Measurements from ENCODE around the gene WNT9A.

Gene WNT9A

DNA sequence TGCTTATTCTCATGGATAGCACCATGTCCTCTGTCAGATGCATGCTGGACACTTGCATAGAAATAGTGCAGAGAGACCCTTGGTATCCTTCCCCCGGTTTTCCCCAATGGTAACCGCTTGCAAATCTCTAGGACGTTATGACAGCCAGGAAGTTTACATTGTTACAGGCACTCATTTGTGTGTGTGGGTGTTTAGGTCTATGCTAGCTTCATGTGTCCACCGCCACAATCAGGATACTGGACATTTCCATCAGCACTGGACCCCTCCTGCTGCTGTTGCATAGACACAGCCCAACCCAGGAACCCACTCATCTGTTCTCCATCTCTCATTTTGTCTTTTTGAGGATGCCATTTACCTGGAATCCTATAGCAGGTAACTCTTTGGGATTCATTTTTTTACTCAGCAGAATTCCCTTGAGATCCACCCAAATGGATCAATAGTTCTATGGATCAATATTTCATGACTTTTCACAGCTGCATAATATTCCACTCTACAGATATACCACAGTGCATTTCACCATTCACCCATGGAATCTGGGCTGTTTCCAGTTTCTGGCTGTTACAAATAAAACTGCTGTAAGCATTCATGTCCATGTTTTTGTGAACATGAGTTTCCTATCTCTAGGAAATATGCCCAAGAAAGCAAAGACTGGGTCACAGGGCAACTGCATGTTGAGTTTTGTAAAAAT lies 6.6 kb upstream of the WNT9A start:
- DNase-seq (ENCODE audit: low read depth in 2 of 2), result no peak

DNA sequence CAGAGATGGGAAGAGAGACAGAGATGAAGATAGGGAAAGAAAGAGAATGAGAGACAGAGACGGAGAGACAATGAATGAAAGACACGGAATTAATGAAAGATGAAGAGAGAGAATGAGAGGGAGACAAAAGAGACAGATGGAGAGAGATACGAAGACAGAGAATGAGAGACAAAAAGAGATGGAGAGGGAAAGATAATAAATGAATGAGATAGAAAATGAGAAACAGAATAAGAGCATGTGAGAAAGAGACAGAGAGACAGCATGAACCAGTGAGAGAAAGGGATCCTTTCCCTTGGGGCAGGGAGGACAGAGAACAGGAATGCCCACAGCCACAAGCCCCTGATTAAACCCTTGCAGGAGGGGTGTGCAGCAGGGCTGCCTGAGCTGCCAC lies 5.3 kb upstream of the WNT9A start:
- DNase-seq (ENCODE audit: low read depth in 2 of 2), result no peak

DNA sequence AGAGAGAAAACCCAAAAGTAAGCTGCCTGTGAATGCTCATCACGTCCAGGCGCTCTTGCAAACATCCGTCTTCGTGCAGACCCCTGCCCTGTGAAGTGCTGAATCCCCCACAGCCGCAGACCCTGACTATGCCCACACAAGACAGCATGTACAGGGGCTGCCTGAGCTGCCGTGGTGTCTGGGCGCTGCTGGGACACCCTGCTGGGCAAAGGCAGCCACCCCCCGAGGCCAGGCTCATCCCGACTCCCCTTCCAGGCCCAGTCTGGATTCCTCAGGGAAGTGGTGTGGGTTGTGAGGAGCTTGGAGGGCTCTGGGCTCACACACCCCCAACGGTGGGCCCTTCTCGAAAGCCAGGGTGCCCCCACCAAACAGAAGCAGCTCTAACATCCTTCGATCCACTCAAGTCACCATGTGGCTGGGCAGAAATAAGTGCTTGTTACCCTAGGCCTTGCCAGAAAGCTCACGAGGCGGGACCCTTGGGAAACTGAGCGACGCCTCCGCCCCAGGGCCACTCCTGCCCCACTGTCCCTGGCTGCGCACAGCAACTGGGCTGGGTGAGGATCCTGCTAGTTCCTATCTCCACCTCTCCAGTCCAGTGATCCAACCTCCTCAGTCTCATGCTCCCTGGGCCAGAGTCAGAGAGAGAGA lies 4.8 kb upstream of the WNT9A start:
- no peak for DNase-seq (ENCODE audit: low read depth in 2 of 2)

DNA sequence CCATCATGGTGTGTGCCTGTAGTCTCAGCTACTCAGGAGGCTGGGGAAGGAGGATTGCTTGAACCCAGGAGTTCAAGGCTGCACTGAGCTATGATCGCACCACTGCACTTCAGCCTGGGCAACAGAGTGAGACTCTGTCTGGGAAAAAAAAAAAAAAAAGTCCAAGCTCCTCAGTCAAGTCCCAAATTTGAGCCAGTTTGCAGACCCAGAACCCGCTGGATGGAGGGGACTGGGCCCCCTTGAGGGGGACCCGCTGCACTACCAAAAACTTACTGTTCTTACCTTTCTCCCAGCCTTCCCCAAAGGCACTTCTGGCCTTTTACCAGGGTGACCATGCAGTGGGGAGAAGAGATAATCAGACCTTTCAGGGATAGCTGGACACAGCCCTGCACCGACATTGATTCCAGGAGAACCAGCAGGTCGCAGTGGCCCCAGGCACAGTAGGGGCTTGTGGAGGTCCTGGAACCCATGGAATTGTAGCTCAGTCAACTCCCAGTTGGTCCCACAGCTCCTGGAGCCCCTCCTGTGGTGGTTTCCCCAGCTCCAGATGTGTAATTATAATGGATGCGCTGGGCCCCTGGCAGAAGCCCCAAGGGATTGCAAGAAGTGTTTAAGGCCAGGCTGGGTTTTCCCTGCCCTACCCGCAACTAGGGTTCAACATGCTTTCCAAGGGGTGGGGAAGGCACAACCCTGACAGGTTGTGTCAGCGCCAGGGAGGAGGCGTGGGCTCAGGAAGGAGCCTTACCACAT lies 4.1 kb upstream of the WNT9A start:
- no peak for DNase-seq (ENCODE audit: low read depth in 2 of 2)

DNA sequence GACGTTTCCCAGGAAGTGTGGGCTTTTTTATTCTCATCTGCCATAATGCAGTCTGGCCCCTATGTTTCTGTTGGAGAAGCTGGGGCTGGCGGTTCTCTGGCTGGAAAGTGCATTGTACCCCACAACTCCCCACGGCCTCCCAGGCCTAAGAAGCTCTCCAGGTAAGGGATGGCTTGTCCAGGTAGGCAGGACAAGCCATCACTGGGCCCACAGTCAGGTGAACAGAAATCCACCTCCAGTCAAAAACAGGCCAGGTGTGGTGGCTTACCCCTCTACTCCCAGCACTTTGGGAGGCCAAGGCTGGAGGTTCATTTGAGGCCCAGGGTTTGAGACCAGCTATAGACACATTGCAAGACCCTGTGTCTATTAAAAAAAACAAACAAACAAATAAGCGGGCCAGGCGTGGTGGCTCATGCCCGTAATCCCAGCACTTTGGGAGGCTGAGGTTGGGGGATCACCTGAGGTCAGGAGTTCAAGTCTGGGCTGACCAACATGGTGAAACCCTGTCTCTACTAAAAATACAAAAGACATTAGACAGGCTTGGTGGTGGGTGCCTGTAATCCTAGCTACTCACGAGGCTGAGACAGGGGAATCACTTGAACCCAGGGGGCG lies 3.1 kb upstream of the WNT9A start:
- DNase-seq (ENCODE audit: low read depth in 2 of 2), result no peak

DNA sequence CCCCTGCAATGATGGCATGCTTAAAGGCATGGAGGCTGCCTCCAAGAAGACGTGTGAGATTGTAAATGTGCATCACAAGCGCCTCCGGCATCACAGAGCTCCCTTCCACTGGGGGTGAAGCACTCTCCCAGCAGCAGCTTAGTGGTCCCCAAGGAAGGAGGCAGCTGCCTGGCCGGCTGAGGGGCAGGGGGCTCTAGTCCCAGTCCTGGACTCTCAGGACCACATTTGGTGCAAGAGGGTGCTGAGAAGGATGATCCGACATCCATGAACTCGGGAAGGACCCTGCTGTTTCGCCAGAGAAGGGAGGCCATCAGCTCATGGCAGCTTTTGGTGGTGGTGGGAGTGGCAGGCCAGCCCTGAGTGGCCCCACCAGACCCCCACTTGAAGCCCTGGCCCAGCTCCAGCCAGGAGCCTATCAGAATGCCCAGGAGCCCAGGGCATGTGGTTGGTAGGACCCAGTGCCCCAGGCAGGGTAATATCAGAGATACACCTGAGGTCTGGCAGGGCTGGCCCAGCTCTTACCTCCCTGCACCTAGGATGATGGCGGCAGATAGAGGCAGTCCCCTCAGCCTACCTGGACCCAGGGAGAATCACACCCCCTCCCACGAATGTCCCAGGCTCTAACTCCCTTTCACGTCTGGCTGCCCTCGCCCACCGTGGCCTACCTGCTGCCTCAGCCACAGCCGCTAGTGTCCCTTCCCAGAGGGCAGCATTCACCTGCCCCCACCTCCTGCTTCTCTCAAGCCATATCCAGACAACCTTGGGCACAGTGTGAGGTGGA lies 2.4 kb upstream of the WNT9A start:
- no peak for DNase-seq (ENCODE audit: low read depth in 2 of 2)

DNA sequence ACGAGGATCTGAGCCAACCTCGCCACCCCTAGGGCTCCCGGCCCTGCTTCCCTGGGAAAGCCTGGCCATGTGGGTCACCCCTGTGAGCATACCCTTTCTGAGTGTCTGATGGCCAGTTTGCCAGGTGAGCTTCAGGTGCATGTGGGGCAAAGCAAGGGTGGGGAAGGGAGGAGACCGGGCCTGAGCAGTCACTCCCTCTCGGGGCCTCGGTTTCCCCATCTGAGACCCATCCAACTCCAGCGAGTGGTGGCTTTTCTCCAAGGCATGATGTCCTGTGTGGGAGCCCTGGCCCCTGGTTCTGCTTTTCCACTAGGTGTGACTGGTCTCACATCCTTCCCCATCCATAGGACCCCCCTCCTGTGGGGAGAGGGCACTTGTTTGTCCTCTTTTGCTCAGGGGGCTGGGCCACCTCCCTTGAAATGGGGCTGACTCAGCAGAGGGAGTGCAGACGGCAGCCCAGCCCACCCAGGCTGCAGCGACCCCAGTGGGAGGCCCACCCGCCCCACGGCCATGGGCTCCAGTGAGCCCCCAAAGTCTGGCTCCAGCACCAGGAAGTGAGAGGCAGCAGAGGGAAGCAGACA lies 1.7 kb upstream of the WNT9A start:
- DNase-seq (ENCODE audit: low read depth in 2 of 2), result no peak

DNA sequence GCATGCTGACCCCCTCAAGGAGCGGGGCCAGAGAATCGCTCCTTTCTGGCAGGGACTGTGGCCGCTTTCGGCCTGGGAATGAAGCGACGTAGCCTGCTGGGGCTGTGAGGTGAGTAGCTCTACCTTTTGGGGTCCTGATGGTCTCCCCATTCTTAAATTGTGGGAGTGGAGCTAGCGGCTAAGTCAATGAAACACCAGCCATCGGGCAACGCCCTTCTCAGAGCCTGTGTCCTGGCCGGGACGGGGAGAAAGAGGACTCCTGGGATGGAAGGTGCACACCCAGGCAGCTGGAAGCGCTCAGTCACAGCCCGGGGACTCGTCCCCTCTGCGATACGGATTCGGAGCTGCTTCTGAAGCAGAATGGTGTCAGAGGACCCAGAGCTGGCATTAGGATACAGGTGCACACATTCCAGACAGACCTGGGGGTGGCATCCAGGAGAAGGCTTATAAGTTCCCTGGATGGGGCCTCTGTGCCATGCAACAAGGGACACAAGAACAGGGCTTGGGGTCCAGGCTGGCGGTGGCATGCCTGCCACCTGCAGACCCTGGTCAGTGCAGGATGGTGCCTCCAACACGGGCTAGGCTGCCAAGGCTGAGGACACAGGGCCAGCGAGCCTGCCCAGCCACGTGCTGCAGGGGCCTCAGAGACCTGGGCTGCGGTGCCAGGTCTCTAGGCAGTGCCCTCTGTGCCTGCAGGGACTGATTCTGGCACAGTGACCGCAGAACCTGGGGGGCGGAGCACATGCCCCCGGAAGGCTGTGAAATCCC lies 945 bp upstream of the WNT9A start:
- DNase-seq (ENCODE audit: low read depth in 2 of 2), result no peak

DNA sequence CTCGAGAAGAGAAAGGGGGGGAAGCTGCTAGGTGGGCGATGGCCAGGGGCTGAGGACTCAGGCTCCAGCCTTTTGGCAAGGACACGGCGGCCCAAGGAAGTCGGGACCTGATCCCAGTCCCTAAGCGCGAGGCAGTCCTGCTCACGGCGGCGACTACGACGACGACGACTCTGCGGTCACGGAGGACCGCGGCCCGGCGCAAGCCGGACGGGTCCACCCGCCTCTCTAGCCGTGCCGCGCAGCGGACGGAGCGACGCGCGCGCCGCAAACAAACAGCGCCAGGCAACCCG lies 401 bp downstream of the WNT9A start:
- DNase-seq (ENCODE audit: low read depth in 2 of 2), result no peak

DNA sequence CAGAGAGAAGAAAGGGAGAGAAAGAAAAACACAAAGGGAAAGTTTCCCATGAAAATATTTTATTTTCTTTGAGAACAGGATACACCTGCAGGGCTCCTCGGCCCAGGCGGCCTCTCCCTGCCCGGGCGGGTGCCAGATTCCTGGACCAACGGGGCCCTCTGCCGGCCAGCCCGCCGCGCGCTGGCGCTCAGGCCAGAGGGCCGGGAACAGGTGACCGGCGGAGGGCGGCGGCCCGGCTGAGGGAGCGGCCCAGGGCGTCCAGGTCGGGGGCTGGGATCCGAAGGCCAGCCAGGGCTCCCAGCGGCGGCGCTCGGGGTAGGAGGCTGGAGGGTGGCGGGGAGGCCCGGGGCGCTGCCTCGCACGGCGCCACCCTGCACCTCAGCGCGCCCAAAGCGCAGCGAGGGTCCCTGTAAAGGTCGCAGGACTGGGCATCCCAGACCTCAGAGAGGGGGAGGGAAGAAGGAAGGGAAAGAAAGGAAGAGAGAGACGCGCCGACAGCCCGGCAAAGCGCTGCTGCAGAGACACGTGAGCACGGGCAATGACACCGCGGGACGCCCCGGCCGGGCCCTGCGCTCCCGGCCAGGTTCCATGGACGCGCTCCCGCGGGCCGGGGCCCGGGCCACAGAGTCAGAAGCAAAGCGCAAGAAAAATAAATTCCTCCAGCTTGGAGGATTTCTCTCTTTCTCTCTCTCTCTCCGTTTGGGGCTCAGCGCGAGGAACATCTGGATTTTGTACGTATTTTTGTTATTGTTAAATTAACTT lies 927 bp downstream of the WNT9A start:
- no peak for DNase-seq (ENCODE audit: low read depth in 2 of 2)

DNA sequence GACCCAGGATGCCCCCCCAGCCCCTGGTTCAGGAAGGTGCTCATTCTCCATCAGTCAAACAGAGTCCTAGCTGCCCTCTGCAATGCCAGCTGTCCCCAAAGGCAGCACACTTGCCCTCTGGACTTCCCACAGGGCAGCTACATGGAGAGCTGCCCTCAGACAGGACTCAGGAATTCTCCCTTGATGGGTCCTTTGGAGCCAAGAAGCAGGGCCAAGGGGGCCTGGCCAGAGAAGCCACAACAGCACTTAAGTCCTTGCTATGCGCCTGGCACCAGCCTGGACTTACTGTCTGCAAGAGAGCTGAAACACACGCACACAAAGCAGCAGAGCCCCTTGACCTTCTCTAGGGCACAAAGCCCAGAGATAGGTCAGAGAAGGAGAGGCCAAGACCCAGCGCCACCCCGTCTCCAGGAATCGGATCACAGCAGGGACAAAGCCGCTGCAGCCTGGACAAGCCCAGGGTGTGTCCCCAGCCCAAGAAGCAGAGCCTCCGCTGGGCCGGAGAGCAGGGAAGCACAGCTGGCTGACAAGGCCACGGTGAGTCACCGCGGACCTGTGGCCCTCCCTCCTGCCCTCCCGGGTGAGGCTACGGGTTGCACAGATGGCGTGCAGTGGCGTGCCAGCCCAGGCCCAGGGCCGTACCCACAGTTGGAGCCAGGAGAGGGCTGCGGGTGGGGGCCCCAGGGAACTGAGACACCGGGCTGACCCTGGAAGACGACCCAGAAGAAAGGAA lies 1.7 kb downstream of the WNT9A start:
- DNase-seq (ENCODE audit: low read depth in 2 of 2), result no peak

DNA sequence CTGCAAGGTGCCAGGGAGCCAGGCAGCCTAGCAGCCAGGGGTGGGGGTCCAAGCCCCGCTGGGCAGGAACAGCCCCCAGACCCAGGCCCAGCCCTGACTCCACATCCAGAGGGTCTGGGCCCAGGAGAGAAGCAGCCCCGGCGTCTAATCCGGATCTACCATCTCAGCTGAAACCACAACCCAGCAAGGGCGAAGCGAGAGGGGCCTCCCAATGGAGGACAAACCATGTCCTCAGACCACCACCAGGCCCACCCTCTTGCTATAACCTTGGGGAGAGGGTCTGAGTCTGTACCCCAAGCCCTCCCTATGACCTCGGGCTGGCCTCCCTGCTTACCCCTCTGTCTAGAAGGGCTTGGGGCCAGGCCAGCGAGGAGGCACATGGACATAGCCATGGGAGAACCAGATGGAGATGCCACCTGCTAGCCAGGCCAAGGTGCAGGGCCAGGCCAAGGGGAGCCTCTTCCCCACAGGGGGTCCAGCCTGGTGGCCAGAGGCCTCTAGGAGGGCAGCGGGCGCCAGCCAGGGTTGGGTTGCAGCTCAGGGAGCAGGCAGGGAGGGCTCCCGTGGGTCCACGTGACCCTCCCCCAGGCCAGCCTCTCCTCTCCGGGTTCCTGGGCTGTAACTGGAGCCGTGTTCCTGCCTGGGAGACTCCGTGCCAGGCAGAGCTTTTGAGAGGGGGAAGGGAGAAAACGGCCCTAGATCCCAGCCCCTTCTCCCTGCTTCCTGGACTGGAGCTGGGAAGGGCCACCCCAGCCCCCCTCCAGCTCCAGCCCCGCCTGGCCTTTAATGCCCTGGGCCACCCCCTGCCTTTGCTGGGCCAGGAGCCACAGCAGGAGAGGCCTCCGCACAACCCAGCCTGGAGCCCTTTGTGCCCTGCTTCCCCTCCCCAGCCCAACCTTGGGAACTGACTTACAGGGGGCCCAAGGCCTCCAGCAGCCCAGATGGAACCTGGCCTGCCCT lies 2.5 kb downstream of the WNT9A start:
- no peak for DNase-seq (ENCODE audit: low read depth in 2 of 2)

DNA sequence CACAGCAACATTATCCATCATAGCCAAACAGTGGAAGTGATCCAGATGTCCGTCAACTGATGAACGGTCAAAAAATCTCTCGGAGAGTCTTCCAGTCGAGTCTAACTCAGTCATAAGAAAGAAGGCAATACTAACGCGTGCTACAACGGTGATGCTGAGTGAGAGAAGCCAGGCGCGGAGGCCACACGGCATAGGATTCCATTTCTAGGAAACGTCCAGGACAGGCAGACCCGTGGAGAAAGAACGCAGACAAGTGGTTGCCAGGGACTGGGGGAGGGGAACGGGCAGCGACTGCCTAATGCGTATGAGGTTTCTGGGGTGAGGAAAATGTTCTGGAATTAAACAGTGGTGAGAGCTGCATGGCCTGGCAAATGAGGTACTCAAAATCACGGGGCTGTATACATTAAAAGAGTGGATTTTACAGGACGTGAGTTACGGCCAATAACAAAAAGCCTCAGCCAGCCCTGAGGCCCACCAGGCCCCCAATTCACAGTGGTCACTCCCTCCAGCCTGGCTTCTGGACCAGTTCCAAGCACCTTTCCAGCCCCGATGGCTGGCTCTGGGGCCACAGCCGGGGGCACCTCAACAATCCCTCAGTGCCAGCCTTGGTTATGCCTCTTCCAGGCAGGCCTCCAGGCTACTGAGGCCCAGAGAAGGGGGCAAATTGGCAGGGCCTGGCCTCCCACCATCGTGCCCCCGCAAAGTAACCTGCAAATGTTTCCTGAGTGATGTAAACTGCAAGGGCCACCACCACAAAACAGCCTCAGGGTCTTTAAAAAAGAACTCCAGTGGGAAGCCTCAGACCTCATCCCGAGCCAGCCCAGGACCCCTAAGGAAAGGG lies 3.4 kb downstream of the WNT9A start:
- no peak for DNase-seq (ENCODE audit: low read depth in 2 of 2)

DNA sequence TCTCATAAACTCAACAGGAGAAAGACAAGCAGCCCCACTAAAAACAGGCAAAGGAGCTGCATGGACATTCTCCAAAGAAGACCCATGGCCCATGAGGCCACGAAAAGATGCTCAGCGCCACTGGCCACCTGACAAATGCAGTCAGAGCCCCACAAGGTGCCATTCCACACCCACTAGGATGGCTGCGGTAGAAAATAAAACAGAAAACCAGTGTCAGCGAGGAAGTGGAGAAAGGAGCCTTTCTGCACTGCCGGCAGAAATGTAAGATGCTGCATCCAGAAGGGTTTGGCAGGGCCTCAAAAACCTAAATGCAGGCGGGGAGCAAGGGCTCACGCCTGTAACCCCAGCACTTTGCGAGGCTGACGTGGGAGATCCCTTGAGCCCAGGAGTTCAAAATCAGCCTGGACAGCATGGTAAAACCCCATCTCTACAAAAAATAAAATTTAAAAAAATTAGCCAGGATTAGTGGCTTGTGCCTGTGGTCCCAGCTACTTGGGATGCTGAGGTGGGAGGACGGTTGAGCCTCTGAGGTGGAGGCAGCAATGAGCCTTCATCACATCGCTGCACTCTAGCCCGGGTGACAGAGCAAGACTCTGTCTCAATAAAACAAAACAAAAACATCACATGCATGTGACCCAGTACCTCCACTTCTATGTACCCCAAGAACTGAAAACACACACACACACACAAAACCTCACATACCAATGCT lies 4.2 kb downstream of the WNT9A start:
- no peak for DNase-seq (ENCODE audit: low read depth in 2 of 2)

DNA sequence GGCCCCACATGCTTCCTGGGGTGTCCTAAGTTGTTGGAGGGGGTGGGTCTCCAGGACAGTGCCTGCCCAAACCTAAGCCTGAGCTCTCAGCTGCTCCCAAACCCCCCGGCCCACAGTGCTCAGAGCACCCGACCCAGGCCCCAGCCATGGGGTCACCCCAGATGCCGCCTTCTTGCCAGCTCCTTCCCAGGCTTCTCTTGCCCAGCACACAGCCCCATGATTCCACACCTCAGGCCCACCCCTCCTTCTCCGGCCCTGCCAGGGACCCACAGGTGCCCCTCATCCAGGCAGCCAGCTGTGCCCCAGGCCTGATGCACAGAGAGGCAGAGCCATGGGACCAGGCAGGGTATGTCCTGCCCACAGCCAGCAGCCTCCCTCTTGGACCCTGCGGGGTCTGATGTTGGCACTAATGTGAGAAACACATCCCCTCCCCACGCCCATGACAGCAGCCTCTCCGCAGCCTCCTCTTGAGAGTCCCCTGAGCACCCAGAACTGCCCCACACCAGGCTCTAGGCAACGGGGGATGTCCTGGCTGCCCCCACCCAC lies 4.9 kb downstream of the WNT9A start:
- DNase-seq (ENCODE audit: low read depth in 2 of 2), result no peak

DNA sequence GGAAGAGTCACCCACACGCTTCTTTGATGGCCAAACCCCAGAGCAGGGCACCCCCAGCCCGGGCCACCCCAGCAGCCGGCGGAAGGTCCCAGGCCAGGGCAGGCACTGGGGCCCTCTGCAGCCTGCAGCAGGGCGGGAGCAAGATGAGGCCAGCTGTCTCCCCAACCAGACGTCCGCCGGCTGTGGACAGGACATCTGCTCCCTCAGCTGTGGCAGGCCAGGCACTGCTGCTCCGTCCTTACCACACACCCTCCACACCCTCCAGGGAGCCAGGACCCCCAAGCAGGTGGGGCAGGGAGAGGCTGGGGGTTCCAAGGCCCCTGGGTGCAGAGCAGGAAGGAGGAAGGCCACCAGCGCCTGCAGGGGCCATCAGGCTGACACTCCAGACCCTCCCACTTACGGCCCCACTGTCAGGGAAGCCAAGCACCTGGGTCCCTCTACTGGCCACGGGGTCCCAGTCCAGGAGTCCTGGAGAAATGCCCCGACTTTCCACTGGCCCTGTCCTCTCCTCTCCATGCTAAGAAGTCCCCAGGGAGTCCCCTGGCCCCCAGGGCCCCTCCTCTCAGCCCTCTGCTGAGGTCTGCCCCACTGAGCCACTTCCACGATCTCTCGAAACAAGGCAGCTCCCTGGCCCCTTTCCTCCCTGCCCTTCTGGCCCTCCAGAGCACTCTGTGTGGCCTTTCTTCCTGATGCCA lies 5.6 kb downstream of the WNT9A start:
- no peak for DNase-seq (ENCODE audit: low read depth in 2 of 2)

Measured in stimulated activated CD8-positive, alpha-beta memory T cell treated with anti-CD3 and anti-CD28 coated beads, Interleukin-15, amount 100 ng/mL, for 4 hours (primary cell).